ENCODE data around the gene HMGB4.

Gene HMGB4

GRCh38 chr1:33819290-33819912 is 44.5 kb upstream of the HMGB4 start:
- WGBS, 2 donors (ENCODE audit: extremely low coverage in 2 of 2, insufficient read length in 2 of 2, insufficient replicate concordance in 1 of 2) = no CpG with 5 or more reads among the region's 10 CpGs
- no peak overlapping the region for H4K8ac ChIP-seq (ENCODE audit: low read depth, low read length)
- H4K91ac ChIP-seq (ENCODE audit: low read depth, low read length, poor library complexity) = no peak overlapping the region

GRCh38 chr1:33819913-33820311 is 44.0 kb upstream of the HMGB4 start:
- Histone ChIP-seq H3K4me3 (ENCODE audit: low read length in 2 of 2) (no peak overlapping the region), H3K18ac (ENCODE audit: low read length) (no peak overlapping the region), H3K9ac (ENCODE audit: low read depth, low read length, poor library complexity) (no peak overlapping the region), H3K27ac (replicated peaks; ENCODE audit: low read length) (no peak overlapping the region), H3K4me2 (ENCODE audit: insufficient read depth, low read length, poor library complexity, severe bottlenecking) (no peak overlapping the region), H4K91ac (ENCODE audit: low read depth, low read length, poor library complexity) (no peak overlapping the region), H3K27me3 (ENCODE audit: control insufficient read depth in 3 of 3, insufficient read depth in 3 of 3, low read depth in 1 of 3, low read length in 3 of 3) (peaks cover 0 to 9% (median 0%) of the 10 kb centered on the region in 3 experiments), H2BK120ac (ENCODE audit: low read depth, low read length) (no peak overlapping the region), H2BK12ac (ENCODE audit: low read length) (no peak overlapping the region), H2AK5ac (ENCODE audit: low read depth, low read length) (no peak overlapping the region), H3K79me1 (ENCODE audit: low read depth, low read length) (no peaks in the 10 kb centered on the region), H3K4ac (ENCODE audit: low read length) (no peak overlapping the region), H3K36me3 (replicated peaks in 1 of 2; ENCODE audit: control insufficient read depth in 2 of 2, insufficient read depth in 2 of 2, low read length in 2 of 2) (no peaks in the 10 kb centered on the region), H4K8ac (ENCODE audit: low read depth, low read length) (no peak overlapping the region), H3K14ac (ENCODE audit: low read length) (no peak overlapping the region), H2BK15ac (ENCODE audit: low read length) (no peak overlapping the region), H3K23ac (ENCODE audit: low read depth, low read length, poor library complexity) (no peak overlapping the region), H2AFZ (ENCODE audit: low read length) (no peak overlapping the region), H2BK5ac (ENCODE audit: low read length) (no peak overlapping the region), H3K4me1 (ENCODE audit: control insufficient read depth in 2 of 2, insufficient read depth in 1 of 2, low read depth in 1 of 2, low read length in 2 of 2) (no peaks in the 10 kb centered on the region), H3K9me3 (replicated peaks in 1 of 2; ENCODE audit: control insufficient read depth in 2 of 2, insufficient read depth in 1 of 2, low read depth in 1 of 2, low read length in 2 of 2) (no peaks in the 10 kb centered on the region)
- no CpG with 5 or more reads among the region's 7 CpGs for WGBS, 2 donors (ENCODE audit: extremely low coverage in 2 of 2, insufficient read length in 2 of 2, insufficient replicate concordance in 1 of 2)
- no peak for DNase-seq (ENCODE audit: low spot score)

More at GRCh38 chr1:33819290-33819912, 44.5 kb upstream of the HMGB4 start:
- Histone ChIP-seq H3K79me1 (ENCODE audit: low read depth, low read length) (no peaks in the 10 kb centered on the region), H3K23ac (ENCODE audit: low read depth, low read length, poor library complexity) (no peak overlapping the region), H2BK15ac (ENCODE audit: low read length) (no peak overlapping the region), H3K4me3 (ENCODE audit: low read length in 2 of 2) (no peak overlapping the region), H3K4me1 (ENCODE audit: control insufficient read depth in 2 of 2, insufficient read depth in 1 of 2, low read depth in 1 of 2, low read length in 2 of 2) (no peaks in the 10 kb centered on the region), H2BK5ac (ENCODE audit: low read length) (no peak overlapping the region), H3K36me3 (replicated peaks in 1 of 2; ENCODE audit: control insufficient read depth in 2 of 2, insufficient read depth in 2 of 2, low read length in 2 of 2) (no peaks in the 10 kb centered on the region), H3K9me3 (replicated peaks in 1 of 2; ENCODE audit: control insufficient read depth in 2 of 2, insufficient read depth in 1 of 2, low read depth in 1 of 2, low read length in 2 of 2) (no peaks in the 10 kb centered on the region), H2BK12ac (ENCODE audit: low read length) (no peak overlapping the region), H2BK120ac (ENCODE audit: low read depth, low read length) (no peak overlapping the region), H3K4ac (ENCODE audit: low read length) (no peak overlapping the region), H3K9ac (ENCODE audit: low read depth, low read length, poor library complexity) (no peak overlapping the region), H2AK5ac (ENCODE audit: low read depth, low read length) (no peak overlapping the region), H2AFZ (ENCODE audit: low read length) (no peak overlapping the region), H3K14ac (ENCODE audit: low read length) (no peak overlapping the region), H3K27me3 (ENCODE audit: control insufficient read depth in 3 of 3, insufficient read depth in 3 of 3, low read depth in 1 of 3, low read length in 3 of 3) (peaks cover 0 to 9% (median 0%) of the 10 kb centered on the region in 3 experiments), H3K18ac (ENCODE audit: low read length) (no peak overlapping the region), H3K27ac (replicated peaks; ENCODE audit: low read length) (no peak overlapping the region), H3K4me2 (ENCODE audit: insufficient read depth, low read length, poor library complexity, severe bottlenecking) (no peak overlapping the region)
- no peak for DNase-seq (ENCODE audit: low spot score)

- H3K4ac ChIP-seq (ENCODE audit: low read length) = no peak overlapping the region
- no peak overlapping the region for H3K14ac ChIP-seq (ENCODE audit: low read length)
- H3K79me1 ChIP-seq (ENCODE audit: low read depth, low read length) = no peaks in the 10 kb centered on the region
- no peak overlapping the region for H2BK12ac ChIP-seq (ENCODE audit: low read length)
- no peaks in the 10 kb centered on the region for H3K4me1 ChIP-seq (ENCODE audit: control insufficient read depth in 2 of 2, insufficient read depth in 1 of 2, low read depth in 1 of 2, low read length in 2 of 2)
- no peak overlapping the region for H4K91ac ChIP-seq (ENCODE audit: low read depth, low read length, poor library complexity)
- H3K36me3 ChIP-seq (replicated peaks in 1 of 2; ENCODE audit: control insufficient read depth in 2 of 2, insufficient read depth in 2 of 2, low read length in 2 of 2) = no peaks in the 10 kb centered on the region
- no peak overlapping the region for H3K4me3 ChIP-seq (ENCODE audit: low read length in 2 of 2)
- H2BK5ac ChIP-seq (ENCODE audit: low read length) = no peak overlapping the region
- H3K18ac ChIP-seq (ENCODE audit: low read length) = no peak overlapping the region
- no CpG with 5 or more reads among the region's 5 CpGs for WGBS, 2 donors (ENCODE audit: extremely low coverage in 2 of 2, insufficient read length in 2 of 2, insufficient replicate concordance in 1 of 2)
- H3K27me3 ChIP-seq (ENCODE audit: control insufficient read depth in 3 of 3, insufficient read depth in 3 of 3, low read depth in 1 of 3, low read length in 3 of 3) = peaks cover 0 to 9% (median 0%) of the 10 kb centered on the region in 3 experiments
- DNase-seq (ENCODE audit: low spot score) = no peak
- H3K4me2 ChIP-seq (ENCODE audit: insufficient read depth, low read length, poor library complexity, severe bottlenecking) = no peak overlapping the region
- H3K27ac ChIP-seq (replicated peaks; ENCODE audit: low read length) = no peak overlapping the region
- no peak overlapping the region for H2BK15ac ChIP-seq (ENCODE audit: low read length)
- no peak overlapping the region for H3K23ac ChIP-seq (ENCODE audit: low read depth, low read length, poor library complexity)
- no peak overlapping the region for H2AK5ac ChIP-seq (ENCODE audit: low read depth, low read length)
- no peak overlapping the region for H2BK120ac ChIP-seq (ENCODE audit: low read depth, low read length)
- no peak overlapping the region for H2AFZ ChIP-seq (ENCODE audit: low read length)
- H3K9ac ChIP-seq (ENCODE audit: low read depth, low read length, poor library complexity) = no peak overlapping the region
- H4K8ac ChIP-seq (ENCODE audit: low read depth, low read length) = no peak overlapping the region
- H3K9me3 ChIP-seq (replicated peaks in 1 of 2; ENCODE audit: control insufficient read depth in 2 of 2, insufficient read depth in 1 of 2, low read depth in 1 of 2, low read length in 2 of 2) = no peaks in the 10 kb centered on the region
Observed at GRCh38 chr1:33820804-33821203, 43.1 kb upstream of the HMGB4 start.

- no peak overlapping the region for H3K18ac ChIP-seq (ENCODE audit: low read length)
- no peak overlapping the region for H3K23ac ChIP-seq (ENCODE audit: low read depth, low read length, poor library complexity)
- H2BK5ac ChIP-seq (ENCODE audit: low read length) = no peak overlapping the region
- no peak overlapping the region for H3K4me3 ChIP-seq (ENCODE audit: low read length in 2 of 2)
- no peak for DNase-seq (ENCODE audit: low spot score)
- peaks cover 0 to 9% (median 0%) of the 10 kb centered on the region in 3 experiments for H3K27me3 ChIP-seq (ENCODE audit: control insufficient read depth in 3 of 3, insufficient read depth in 3 of 3, low read depth in 1 of 3, low read length in 3 of 3)
- H3K36me3 ChIP-seq (replicated peaks in 1 of 2; ENCODE audit: control insufficient read depth in 2 of 2, insufficient read depth in 2 of 2, low read length in 2 of 2) = no peaks in the 10 kb centered on the region
- H3K27ac ChIP-seq (replicated peaks; ENCODE audit: low read length) = no peak overlapping the region
- no peak overlapping the region for H4K91ac ChIP-seq (ENCODE audit: low read depth, low read length, poor library complexity)
- H2AFZ ChIP-seq (ENCODE audit: low read length) = no peak overlapping the region
- no peak overlapping the region for H3K4ac ChIP-seq (ENCODE audit: low read length)
- H3K9ac ChIP-seq (ENCODE audit: low read depth, low read length, poor library complexity) = no peak overlapping the region
- no peaks in the 10 kb centered on the region for H3K79me1 ChIP-seq (ENCODE audit: low read depth, low read length)
- no CpG with 5 or more reads among the region's 6 CpGs for WGBS, 2 donors (ENCODE audit: extremely low coverage in 2 of 2, insufficient read length in 2 of 2, insufficient replicate concordance in 1 of 2)
- H3K4me2 ChIP-seq (ENCODE audit: insufficient read depth, low read length, poor library complexity, severe bottlenecking) = no peak overlapping the region
- H2BK12ac ChIP-seq (ENCODE audit: low read length) = no peak overlapping the region
- no peaks in the 10 kb centered on the region for H3K9me3 ChIP-seq (replicated peaks in 1 of 2; ENCODE audit: control insufficient read depth in 2 of 2, insufficient read depth in 1 of 2, low read depth in 1 of 2, low read length in 2 of 2)
- no peak overlapping the region for H4K8ac ChIP-seq (ENCODE audit: low read depth, low read length)
- H3K4me1 ChIP-seq (ENCODE audit: control insufficient read depth in 2 of 2, insufficient read depth in 1 of 2, low read depth in 1 of 2, low read length in 2 of 2) = no peaks in the 10 kb centered on the region
- no peak overlapping the region for H3K14ac ChIP-seq (ENCODE audit: low read length)
- H2AK5ac ChIP-seq (ENCODE audit: low read depth, low read length) = no peak overlapping the region
- no peak overlapping the region for H2BK120ac ChIP-seq (ENCODE audit: low read depth, low read length)
- no peak overlapping the region for H2BK15ac ChIP-seq (ENCODE audit: low read length)
Observed at GRCh38 chr1:33821291-33821690, 42.6 kb upstream of the HMGB4 start.

Data from neuronal stem cell (in vitro differentiated cells).